OCI-LY1 (cell line): ENCODE results near the gene P4HA3.

Experiments
- H2AFZ ChIP-seq: fragments of 200-600 bp; sonication (generic), shearing (Covaris generic); 2 replicates; pipeline ENCODE4 v1.6.0; 2014; ENCODE audit warnings: antibody characterized with exemption, mild to moderate bottlenecking, low read length
- H3F3A ChIP-seq: fragments of 200-600 bp; sonication (generic), shearing (Covaris generic); 2 replicates; pipeline ENCODE4 v1.6.0; 2014; ENCODE audit warnings: mild to moderate bottlenecking, antibody characterized with exemption, low read length, moderate library complexity; ENCODE audit not compliant: insufficient read depth
- H3K27ac ChIP-seq: fragments of 200-600 bp; sonication (generic); 2 replicates; pipeline ENCODE4 v1.5.1; 2014; ENCODE audit warnings: low read length, mixed run types, mild to moderate bottlenecking, low read depth; ENCODE audit not compliant: poor library complexity, severe bottlenecking
- H3K27me3 ChIP-seq: fragments of 200-600 bp; sonication (generic); 2 replicates; pipeline ENCODE4 v1.6.0; 2014; ENCODE audit warnings: antibody characterized with exemption, mild to moderate bottlenecking, low read length, moderate library complexity; ENCODE audit not compliant: insufficient read depth
- H3K36me3 ChIP-seq: fragments of 200-600 bp; sonication (generic); 2 replicates; pipeline ENCODE4 v1.6.1; 2014; ENCODE audit warnings: mild to moderate bottlenecking, antibody characterized with exemption, low read length, moderate library complexity, mixed read lengths; ENCODE audit not compliant: insufficient read depth
- H3K4me1 ChIP-seq: fragments of 200-600 bp; sonication (generic); 2 replicates; pipeline ENCODE4 v1.5.1; 2014; ENCODE audit warnings: mild to moderate bottlenecking, low read length, moderate library complexity; ENCODE audit not compliant: insufficient read depth, severe bottlenecking
- H3K4me2 ChIP-seq: fragments of 200-600 bp; sonication (generic), shearing (Covaris generic); 2 replicates; pipeline ENCODE4 v1.6.1; 2014; ENCODE audit warnings: low read length
- H3K4me3 ChIP-seq: fragments of 200-600 bp; sonication (generic); 2 replicates; pipeline ENCODE4 v1.5.1; 2014; ENCODE audit warnings: low read length, low read depth, mild to moderate bottlenecking, mixed read lengths; ENCODE audit not compliant: poor library complexity, severe bottlenecking
- H3K79me2 ChIP-seq: fragments of 200-600 bp; shearing (Covaris generic); 2 replicates; pipeline ENCODE4 v1.6.1; 2016; ENCODE audit warnings: mixed run types, low read length, mixed read lengths; ENCODE audit not compliant: insufficient read depth
- H3K9ac ChIP-seq: fragments of 200-600 bp; sonication (generic), shearing (Covaris generic); 2 replicates; pipeline ENCODE4 v1.6.1; 2014; ENCODE audit warnings: mild to moderate bottlenecking, low read length, mixed read lengths
- H3K9me2 ChIP-seq: fragments of 200-600 bp; sonication (generic), shearing (Covaris generic); 2 replicates; pipeline ENCODE4 v1.6.1; 2014; ENCODE audit warnings: low read depth, mild to moderate bottlenecking, low read length, mixed read lengths
- H3K9me3 ChIP-seq: fragments of 200-600 bp; shearing (Covaris generic); 2 replicates; pipeline ENCODE4 v1.6.1; 2014; ENCODE audit warnings: low read length, mixed read lengths
- H4K20me1 ChIP-seq: fragments of 200-600 bp; sonication (generic), shearing (Covaris generic); 2 replicates; pipeline ENCODE4 v1.6.0; 2016; ENCODE audit warnings: mild to moderate bottlenecking, low read length; ENCODE audit not compliant: insufficient read depth
- EZH2 ChIP-seq: fragments of 200-600 bp; sonication (generic), shearing (Covaris generic); IDR thresholded peaks from 2 replicates; pipeline ENCODE4 v1.8.0; 2017; ENCODE audit warnings: borderline replicate concordance, mixed run types, mild to moderate bottlenecking, antibody characterized with exemption, low read length, moderate library complexity, mixed read lengths
- TF ChIP-seq, protein P1 (sequence below): fragments of 200-600 bp; sonication (generic), shearing (Covaris generic); IDR thresholded peaks from 2 replicates; pipeline ENCODE4 v1.5.1; 2017; ENCODE audit warnings: mild to moderate bottlenecking, antibody characterized with exemption, low read length, moderate library complexity, mixed read lengths

P4HA3 gene

DNA sequence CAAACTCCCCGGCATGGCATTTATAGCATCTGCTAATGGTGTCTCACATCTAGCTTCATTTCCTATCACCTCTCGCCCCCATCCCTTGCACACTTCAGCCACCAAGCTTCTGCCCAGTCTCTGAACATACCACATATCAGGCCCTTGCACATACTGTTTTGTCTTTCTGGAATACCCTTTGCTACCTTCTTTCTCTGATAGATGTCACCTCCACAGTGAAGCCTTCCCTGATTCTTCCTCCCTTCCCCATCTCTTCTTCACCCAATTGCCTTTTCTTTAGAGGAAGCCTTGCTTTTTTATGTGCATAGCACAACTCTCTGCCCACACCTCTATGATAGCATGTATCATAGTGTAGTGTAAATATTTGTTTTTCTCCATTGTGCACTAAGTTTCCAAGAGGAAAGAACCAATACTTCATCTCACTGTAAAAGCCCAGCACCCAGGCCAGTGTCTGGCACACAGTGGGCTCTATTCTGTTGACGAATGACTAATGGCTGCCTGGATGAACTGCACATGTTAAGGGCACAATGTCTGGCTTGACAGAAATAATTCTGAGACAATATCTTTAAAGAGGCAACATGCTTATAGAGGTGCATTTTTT lies 27.8 kb downstream of the P4HA3 start:
- Histone ChIP-seq H3K79me2 (no peaks in the 10 kb centered on the region), H3K4me3 (no peak overlapping the region), H3K4me1 (no peaks in the 10 kb centered on the region), H3K9me3 (no peaks in the 10 kb centered on the region), H3K27me3 (no peaks in the 10 kb centered on the region; the same call in 1 of the 2 replicates), H3K36me3 (no peaks in the 10 kb centered on the region; the same call in 1 of the 2 replicates), H3F3A (no peaks in the 10 kb centered on the region), H4K20me1 (no peaks in the 10 kb centered on the region), H2AFZ (no peak overlapping the region), H3K9me2 (no peaks in the 10 kb centered on the region), H3K4me2 (no peak overlapping the region), H3K27ac (no peak overlapping the region), H3K9ac (no peak overlapping the region)
- TF ChIP-seq EZH2, result no peak
- TF ChIP-seq, protein P1, sequence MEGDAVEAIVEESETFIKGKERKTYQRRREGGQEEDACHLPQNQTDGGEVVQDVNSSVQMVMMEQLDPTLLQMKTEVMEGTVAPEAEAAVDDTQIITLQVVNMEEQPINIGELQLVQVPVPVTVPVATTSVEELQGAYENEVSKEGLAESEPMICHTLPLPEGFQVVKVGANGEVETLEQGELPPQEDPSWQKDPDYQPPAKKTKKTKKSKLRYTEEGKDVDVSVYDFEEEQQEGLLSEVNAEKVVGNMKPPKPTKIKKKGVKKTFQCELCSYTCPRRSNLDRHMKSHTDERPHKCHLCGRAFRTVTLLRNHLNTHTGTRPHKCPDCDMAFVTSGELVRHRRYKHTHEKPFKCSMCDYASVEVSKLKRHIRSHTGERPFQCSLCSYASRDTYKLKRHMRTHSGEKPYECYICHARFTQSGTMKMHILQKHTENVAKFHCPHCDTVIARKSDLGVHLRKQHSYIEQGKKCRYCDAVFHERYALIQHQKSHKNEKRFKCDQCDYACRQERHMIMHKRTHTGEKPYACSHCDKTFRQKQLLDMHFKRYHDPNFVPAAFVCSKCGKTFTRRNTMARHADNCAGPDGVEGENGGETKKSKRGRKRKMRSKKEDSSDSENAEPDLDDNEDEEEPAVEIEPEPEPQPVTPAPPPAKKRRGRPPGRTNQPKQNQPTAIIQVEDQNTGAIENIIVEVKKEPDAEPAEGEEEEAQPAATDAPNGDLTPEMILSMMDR, result no peak

DNA sequence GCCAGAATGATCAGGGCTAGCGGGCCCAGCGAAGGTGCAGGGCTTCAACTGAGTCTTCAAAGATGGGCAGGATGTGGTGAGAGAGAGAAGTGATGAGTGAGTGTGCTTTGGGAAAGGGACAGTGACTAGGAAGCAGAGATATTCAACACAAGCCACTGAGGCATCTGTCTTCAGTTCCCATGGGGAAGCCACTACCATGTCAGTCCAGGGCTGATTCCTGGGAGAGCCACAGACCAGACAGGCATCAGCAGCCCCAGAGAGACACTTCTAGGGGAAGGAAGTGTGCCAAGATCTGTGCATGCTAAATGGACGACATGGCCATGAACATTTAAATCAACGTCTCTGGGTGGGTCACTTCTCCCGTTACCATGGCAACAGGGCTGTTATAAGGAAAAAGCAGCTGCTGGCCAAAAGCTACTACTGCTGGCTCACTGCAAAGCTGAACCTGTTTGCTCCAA lies 28.5 kb downstream of the P4HA3 start:
- Histone ChIP-seq H3K9me3 (no peaks in the 10 kb centered on the region), H3K27ac (no peak overlapping the region), H3K9me2 (no peaks in the 10 kb centered on the region), H3K79me2 (no peaks in the 10 kb centered on the region), H3K36me3 (no peaks in the 10 kb centered on the region; the same call in 1 of the 2 replicates), H2AFZ (no peak overlapping the region), H3K4me2 (no peak overlapping the region), H3K4me3 (no peak overlapping the region), H3K9ac (no peak overlapping the region), H3K4me1 (no peaks in the 10 kb centered on the region), H3F3A (no peaks in the 10 kb centered on the region), H4K20me1 (no peaks in the 10 kb centered on the region), H3K27me3 (no peaks in the 10 kb centered on the region; the same call in 1 of the 2 replicates)
- TF ChIP-seq, protein P1, result no peak
- no peak for TF ChIP-seq EZH2

DNA sequence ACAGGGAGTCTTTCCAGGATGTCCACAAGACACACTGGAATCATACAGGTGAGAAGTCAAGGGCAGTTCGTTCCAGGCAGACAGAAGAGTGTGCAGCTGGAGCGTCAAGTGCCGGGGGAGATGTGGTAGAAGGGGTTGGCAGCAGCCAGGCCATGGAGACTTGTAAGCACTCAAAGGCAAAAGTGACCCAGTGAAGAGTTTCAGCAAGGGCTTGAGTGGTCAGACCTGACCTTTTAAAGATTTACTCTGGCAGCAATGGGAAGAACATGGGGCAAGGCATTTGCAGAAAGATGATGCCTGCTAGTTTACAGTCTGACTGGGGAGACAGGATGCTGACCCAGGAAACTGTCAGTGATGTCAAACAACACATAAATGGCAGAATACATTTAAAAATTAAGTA lies 29.0 kb downstream of the P4HA3 start:
- no peaks in the 10 kb centered on the region; the same call in 1 of the 2 replicates for H3K36me3 ChIP-seq
- no peak for TF ChIP-seq EZH2
- TF ChIP-seq, protein P1, result no peak
- H3K79me2 ChIP-seq, result no peaks in the 10 kb centered on the region
- H3K9ac ChIP-seq, result no peak overlapping the region
- H3K27me3 ChIP-seq, result no peaks in the 10 kb centered on the region; the same call in 1 of the 2 replicates
- H4K20me1 ChIP-seq, result no peaks in the 10 kb centered on the region
- H3F3A ChIP-seq, result no peaks in the 10 kb centered on the region
- H3K4me3 ChIP-seq, result no peak overlapping the region
- no peaks in the 10 kb centered on the region for H3K9me3 ChIP-seq
- no peaks in the 10 kb centered on the region for H3K9me2 ChIP-seq
- no peak overlapping the region for H2AFZ ChIP-seq
- no peak overlapping the region for H3K27ac ChIP-seq
- no peaks in the 10 kb centered on the region for H3K4me1 ChIP-seq
- H3K4me2 ChIP-seq, result no peak overlapping the region
